HG02981 (cell line): ENCODE measurements around the gene RAB14.

Experiments
- ATAC-seq: cut with Tn5 transposase; IDR thresholded peaks from one replicate; pipeline ENCODE4 v1.9.1; 2021; ENCODE audit warnings: mild to moderate bottlenecking, moderate library complexity; ENCODE audit not compliant: unreplicated experiment

RAB14 gene

DNA sequence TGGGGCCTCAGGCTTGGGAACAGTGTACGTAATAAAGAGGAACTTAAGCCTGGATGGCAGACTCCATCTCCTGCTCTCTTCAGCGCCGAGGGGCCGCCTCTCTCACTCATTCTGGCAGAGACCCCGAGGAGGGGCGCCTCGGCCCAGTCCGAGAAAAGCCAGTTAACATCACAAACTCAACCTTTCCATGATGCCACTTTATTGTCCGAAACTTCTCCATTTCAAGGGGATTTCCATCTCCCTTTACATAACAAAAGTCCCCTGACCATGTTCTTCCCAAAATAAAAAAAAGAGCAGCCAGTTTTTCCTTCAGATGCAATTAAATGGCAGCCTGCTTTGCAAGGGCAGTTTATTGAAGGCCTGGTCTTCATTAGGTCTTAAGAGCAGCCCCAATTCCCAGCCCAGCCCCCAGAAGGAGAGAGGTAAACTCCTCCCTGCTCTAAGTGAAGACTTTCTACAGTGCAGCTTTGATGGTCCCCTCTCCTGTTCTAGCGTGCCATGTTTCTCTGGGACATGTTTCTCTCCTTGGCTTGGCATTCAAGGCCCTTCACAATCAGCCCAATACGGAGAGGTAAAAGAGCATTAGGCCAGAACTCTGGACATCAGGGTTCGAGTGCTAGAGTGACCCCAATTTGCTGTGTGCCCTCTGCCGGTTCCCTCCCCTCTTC, 19.5 kb upstream of the RAB14 start:
- no peak for ATAC-seq

DNA sequence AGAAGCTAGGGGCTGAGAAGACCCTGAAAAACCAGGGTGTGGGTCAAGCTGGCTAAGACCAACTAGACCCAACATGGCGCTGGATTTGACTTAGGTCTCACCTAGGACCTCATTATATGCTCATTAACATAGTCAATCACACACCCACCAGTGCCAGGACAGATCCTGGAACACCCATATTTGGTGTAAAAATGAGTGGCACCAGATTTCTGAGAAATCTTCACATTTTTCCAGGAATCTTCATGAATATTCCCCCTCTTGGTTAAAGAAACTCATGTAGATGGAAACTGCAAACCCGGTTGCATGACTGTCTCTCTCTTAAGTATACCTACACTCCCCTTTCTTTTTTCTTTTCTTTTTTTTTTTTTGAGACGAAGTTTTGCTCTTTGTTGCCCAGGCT, 17.9 kb upstream of the RAB14 start:
- ATAC-seq, result no peak

DNA sequence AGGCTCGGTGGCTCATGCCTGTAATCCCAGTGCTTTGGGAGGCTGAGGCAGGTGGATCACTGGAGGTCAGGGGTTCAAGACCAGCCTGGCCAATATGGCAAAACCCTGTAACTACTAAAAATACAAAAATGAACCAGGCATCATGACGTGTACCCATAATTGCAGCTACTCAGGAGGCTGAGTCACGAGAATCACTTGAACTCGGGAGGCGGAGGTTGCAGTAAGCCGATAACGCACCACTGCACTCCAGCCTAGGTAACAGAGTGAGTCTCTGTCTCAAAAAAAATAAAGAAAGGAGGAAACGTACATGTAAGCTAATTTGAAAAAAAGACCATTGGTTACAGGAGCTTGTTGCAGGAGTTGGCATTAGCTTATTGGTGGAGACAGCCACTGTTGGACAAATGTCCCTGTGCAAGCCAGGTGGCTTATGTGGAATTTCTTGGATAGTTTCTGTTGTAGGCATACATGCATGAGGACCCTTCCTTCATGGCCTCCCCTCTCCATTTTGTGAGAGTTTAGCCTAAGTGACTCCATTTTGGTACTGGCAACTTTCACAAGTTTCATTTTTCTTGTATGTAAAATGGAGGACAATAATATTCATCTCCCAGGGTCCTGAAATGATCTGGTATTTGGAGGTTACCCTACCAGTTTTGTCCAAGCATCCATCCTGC, 16.8 kb upstream of the RAB14 start:
- ATAC-seq, result no peak

DNA sequence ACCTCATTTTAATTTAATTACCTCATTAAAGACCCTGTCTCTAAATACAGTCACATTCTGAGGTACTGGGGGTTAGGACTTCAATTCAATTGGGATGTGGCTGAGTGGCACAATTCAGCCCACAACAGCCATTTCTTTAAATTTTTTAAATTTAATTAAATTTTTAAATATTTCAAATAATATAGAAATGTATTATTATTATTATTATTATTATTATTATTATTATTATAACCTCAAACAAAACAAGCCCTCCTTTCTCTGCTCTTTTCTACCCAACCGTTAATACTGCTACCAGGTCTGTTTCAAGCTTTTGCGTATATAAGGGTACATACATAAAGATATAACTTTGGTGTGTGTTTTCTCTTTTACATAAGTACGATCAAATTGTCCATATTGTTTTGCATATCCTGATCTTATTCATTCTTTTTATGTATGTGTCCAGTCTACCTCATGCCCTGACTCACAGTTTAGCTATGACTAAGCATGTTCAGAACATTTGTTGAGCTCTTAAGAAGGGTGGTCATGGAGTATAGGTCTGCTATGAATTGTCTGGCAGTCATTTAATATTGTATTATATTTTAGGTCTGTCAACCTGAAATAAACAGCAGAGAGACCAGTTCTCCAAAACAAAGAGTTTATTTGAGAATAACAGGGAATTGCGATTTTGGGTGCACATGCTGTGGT, 16.1 kb upstream of the RAB14 start:
- peak; percentile 87 for ATAC-seq

DNA sequence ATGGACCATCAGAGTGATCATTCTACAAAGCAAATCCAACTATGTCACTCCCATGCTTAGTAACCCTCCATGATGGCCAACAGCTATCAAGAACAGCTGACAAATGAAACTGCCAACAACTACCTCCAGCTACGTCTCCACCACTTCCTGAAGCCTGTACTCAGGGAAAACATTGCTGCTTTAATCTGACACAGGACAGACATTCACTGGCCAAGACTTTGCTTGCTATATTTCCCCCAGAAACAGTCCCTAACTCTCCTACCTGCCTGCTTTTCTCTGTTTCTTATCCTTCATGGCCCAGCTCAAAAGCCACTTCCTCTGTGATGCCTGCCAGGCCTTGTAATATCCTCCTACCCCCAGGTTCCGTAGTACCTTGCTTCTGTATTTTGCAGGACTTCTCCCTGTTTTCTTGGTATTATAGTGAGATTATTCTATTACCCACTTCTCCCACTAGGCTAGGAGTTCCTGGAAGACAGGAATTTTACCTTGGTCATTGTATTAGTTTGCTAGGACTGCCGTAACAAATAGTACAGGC, 14.7 kb upstream of the RAB14 start:
- ATAC-seq, result no peak

DNA sequence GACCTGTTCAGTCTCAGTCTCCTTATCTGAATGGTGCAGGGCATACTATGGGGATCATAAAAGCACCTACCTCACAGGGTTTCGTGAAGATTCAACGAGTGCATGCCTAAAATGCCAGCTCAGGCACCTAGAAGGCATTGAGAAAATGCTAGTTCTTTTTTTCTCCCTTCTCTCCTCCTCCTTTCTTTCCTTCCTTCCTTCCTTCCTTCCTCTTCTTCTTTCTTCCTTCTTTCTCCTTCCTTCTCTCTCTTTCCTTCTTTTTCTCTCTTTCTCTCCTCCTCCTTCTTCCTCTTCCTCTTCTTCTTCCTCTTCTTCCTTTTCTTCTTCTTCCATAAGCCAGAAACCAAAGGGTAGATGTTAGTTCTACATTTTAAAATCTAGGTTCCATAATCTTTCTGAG, 12.3 kb upstream of the RAB14 start:
- no peak for ATAC-seq

DNA sequence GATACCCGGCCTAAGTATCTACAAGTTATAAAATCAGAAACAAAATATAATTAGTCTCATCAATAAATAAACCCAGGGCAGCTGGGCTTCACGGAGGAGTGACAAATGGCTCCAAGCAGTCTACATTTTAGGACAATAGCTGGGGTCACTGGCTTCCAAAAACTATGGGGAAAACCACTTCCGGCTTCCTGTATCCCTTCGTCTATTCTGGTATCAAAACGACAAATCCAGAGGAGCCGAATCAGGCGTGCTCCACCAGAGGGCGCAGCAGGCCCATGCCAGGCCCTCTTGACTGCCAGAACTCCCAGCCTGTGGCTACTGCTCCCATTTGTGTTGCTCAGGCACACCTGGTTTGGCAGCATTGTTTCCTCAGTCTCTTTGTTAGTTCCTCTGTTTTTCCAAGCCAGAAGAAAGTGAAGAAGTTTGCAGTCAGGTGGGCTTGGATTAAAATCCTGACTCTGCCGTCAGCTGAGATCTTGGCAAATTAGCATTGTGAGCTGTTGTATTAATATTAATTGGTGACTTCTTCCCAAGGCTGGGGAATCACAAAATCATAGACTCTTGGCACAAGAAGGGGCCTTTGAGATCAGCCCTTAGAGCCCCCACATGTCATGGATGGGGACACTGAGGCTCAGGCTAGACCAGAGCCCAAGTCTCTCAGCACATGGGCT, 11.6 kb upstream of the RAB14 start:
- no peak for ATAC-seq

DNA sequence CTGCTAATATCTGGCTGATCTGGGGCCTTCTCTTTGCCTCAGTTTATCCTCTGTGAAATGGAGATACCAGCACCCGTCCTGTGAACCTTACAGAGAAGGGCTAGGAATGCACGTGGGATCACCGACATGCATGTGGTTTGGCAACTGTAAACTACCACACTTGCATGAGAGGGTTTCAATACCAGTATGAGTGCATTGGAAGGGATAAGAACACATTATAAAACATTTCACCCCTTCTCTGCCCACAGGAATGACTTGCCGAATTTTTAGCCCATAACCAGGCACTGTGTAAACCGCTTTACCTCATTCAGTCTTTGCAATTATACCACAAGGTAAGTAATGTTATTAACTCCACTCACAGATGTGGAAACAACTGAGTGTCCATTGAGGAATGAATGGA, 8.9 kb upstream of the RAB14 start:
- ATAC-seq, result no peak

DNA sequence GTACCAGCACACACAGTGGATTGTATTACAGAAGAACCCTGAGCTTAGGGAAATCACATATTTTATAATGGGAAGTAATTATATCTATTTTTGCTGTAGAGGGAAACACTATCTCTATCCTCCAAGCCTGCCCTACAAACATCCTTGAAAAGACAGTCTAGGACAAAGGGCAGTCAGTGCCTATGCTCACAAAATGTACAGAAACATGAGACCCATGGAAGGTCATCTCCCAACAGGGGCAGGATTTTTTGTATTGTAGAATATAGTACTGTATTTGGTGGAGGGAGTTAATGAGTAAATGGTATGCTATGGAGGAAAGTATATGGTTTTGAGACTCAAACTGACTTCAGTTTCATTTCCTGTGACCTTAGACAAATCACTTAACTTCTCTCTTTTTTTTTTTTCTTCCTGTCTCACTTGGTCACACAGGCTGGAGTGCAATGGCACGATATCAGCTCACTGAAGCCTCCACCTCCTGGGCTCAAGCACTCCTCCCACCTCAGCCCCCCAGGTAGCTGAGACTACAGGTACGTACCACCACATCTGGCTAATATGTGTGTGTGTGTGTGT, 5.8 kb upstream of the RAB14 start:
- peak; percentile 92 for ATAC-seq

DNA sequence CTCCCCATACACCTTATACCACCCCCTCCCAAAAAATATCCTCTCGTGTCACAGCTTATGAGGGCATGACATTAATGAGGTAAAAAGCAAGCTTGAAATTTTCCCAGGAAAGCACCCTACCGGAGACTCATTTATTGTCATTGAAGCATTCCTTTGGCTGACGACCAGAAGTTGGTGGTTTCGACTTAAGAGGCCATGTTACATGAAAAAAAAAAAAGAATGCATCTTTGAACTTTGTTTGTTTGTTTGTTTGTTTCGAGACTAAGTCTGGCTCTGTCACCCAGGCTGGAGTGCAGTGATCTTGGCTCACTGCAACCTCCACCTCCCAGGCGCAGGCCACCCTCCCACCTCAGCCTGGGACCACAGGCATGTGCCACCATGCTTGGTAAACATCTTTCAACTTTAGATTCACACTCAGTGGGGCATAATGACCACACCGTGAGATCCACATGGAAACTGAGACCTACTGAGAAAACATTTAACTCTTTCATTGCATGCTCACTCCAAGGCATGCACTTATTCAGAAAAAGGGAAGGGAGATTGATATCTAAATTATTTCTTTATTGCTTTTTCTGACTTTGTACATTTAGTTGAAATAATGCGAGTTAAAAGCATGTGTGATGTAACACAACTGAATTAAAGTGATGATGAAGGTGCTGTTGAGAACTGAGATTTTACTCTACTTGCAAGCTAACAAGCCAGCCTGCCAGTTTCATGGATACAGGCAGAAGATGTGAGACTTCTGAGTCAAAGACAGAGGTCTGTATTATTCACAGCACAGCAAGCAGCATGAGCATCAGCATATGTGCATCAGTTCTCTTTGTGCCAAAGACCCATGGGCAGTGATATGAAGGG, 5.1 kb upstream of the RAB14 start:
- peak; percentile 27 for ATAC-seq

DNA sequence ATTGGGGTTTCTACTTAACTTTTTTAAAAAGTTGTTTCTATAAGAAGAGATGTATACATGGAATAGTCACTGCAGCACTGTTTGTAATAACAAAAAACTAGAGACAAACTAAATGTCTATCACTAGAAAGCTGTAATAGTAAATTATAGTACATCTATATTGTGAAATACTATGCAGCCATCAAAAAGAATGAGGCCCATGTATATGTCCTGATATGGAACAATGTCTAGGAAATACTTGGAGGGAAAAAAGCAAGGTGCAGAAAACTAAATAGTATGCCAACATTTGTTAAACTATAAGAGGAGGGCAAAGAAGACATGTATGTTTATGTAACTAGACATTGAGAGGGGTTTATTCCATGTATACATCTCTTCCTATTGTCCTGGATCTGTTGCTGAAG, 2.9 kb upstream of the RAB14 start:
- ATAC-seq, result no peak

DNA sequence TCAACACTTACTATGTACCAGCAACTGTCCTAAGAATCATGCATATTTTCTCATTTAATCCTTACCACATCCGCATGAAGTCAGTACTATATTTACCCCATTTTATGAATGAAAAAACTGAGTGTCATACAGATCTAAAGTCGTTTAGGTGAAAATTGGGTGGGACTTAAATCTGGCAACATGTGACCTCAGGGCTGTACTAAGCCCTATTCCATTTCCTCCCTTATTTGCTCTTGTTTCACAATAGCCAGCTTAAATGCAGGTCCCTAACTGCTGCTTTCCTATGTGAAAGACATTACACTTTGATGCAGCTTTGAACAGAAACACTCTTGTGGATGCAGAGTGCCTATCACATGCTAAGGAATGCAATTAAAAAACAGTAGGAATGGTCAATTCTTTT, 2.5 kb upstream of the RAB14 start:
- ATAC-seq, result no peak

DNA sequence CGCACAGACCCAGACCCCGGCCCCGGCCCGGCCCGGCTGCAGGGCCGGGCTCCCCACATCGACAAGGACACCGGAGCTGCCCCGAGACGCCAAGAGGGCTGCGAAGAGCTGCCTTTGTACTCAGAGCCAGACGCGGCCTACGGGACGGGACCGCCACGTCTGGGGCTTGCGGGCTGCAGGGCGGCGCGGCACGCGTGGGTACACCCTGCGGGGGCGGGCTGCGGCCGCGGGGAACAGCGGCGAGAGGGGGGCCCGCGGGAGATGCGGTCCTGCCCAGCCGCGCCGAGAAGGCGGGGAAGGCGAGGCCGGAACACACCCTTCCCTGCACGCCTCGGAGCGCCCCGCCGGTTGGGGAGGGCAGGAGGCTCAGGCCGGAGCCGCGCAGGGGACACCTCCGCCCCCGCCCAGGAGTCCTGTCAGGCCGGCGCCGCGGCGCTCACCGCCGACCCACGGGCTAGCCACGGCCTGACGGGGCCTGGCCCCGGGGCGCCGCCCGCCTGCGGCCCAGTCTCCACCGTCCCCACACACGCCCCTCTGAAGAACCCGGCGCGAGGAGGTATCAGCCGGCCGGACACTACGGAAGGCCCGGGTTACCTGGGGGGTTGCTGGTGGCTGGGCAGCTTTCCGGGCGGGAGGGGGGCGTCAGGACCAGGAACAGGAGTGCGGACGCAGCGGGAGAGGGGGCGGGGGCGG, 478 bp downstream of the RAB14 start:
- ATAC-seq, result peak; percentile 26

DNA sequence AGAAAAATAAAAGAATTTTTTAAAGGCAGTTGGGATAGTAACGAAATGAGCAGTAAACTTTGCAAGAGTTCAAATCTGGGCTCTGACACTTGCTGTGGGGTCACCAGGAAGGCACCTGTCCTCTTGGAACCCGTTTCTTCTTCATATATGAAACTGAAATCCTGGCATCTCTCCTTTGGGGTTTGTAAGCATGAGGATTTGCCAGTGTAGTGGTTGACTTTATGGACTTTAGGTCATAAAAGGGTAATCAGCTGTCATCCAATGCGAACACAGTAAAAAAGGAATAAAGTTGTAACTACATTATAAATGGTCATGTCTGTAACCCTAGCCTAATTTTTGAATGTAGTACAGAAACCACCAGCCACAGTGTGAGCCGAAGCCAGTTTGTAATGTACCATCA, 1.3 kb downstream of the RAB14 start:
- no peak for ATAC-seq

DNA sequence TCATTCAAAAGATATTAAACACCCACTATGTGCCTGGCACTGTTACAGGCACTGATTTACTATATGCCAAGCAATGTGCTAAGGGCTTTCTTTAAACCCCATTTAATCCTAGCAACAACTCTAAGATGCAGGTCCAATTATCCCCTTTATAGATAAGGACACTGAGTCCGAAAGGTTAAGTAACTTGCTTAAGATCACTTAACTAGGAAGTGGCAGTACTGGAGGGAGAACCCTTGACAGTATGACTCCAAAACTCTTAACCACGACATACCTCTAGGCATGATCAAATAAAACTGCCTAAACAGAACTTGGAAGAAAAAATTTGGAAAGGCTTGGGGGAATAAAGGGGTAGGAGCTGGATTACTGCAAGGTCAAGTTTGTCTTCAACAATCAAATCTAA, 1.7 kb downstream of the RAB14 start:
- ATAC-seq, result no peak

DNA sequence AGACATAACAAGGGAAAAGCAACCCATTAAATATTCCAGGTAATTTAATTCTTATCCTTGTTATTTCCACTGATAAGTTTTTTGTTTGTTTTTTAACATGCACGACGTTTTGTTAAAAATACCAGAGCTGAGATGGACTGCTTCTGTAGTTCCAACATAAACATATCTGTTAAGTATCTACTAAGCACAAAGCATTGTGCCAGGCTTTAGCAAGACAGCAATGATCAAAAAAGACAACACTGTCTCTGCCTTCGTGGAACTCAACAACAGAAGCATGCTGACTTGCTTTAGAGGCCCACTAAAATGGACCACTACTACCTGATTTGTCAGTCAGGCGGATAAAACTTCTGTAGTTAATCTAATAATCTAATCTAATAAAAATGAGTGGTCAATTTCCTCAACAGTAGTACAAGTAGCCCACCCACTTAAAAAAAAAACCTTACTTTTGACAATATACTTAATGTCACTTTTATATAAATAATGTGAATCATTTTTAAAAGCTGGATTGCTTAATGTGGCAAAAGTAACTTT, 3.1 kb downstream of the RAB14 start:
- no peak for ATAC-seq

DNA sequence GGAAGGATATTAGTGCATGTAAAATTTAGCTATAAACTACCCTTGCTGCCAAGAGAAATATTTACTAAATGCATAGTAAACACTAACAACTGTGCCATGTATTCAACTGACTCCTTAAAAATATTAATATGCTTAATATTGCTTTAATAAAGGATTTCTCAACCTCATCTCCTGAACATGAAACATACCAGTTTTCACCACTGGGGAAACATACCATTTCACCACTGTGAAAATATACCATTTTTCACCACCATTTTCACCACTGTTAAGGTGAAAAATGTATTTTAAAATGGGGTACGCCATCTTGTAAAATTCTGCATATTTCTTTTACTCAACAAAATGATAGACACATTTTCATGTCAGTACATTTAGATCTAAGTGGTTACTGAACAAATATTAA, 4.5 kb downstream of the RAB14 start:
- ATAC-seq, result no peak

DNA sequence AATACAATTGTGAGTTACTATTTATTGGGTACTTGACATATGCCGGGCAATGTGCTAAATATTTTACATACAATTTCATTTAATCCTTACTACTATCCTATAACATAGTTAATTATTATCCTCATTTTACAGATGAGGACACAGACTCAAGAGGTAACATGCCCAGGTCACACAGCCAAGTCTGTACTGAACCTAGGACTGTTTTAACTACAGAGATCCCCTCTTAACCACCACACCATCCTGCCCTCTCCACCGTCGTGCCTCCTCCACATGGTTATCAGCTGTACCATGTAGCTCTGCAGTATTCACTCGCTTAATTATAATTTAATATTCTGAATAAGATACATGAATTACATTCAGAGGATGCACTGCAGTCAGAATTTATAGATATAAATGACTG, 5.3 kb downstream of the RAB14 start:
- ATAC-seq, result peak; percentile 49

DNA sequence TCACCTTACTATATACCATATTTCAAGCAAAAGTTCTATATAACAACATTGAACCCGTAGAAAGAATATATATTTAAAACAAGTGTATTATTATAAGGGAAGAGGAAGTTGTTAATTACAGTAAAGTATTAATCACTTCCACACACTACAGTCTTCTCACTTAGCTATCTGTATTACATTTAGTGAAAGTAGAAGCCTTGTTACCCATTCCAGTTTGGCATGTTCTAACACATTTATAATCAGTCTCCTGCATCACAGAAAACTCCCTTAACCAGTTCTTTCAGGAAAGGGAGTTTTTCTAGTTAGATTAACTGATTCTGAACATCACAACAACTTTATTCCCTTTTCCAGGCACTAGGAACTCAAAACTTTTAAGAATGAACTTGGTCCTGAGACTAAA, 6.9 kb downstream of the RAB14 start:
- no peak for ATAC-seq
